Kasumi-1 (cell line): ENCODE results near the gene HSD17B4.
"Not testable (repeated sequence)": the region's sequence is repeated elsewhere in the genome, so short reads cannot be mapped to it uniquely, and the experiment has no call there.

Experiments used
- DNase-seq, 2 experiments: peaks; one replicate each; lab custom pipeline; 2025; lab: John Stamatoyannopoulos, UW

The HSD17B4 gene

GRCh38 chr5:119478781-119479180 is 26.5 kb downstream of the HSD17B4 start:
- DNase-seq, result no peak

- DNase-seq, result not testable (repeated sequence)
Observed at GRCh38 chr5:119480629-119481028, 28.3 kb downstream of the HSD17B4 start.

DNA sequence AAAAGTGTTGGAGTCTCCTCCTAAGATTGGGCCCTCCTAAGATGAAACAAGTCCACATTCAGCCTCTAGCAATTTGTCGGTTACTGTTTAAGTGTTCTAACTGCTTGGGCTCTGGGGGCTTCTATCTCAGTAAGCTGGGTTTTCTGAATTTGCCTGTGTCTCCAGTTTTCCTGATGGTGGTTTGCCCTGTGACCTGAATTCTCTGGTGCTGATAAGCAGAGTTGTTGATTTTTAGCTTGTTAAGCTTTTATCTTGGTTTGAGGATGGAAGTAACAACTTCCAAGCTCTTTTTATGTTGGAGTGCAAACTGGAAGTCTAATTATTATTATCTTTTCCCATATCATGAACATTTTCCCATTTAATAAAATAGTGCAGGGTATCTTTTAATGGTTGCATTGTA is 30.9 kb downstream of the HSD17B4 start:
- DNase-seq, result no peak

DNA sequence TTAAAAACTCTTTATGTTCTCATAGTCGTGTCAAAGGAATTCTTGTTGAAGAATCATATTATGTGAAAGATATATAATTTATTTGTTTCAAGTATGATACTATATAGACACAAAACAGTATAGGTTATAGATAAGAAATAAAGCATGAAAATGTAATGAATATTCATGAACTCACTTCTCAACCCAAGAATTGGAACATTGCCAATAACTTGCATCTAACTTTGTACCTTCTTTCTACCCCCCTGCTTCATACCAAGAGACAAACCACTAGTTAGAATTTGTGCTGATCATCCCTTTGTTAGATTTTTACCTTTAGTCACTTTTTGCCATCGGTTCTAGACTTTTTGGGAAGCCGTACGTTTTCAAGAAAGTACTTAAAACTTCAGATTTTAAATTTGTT is 32.6 kb downstream of the HSD17B4 start:
- DNase-seq, result no peak

- no peak for DNase-seq
Observed at GRCh38 chr5:119501671-119502179, 49.4 kb downstream of the HSD17B4 start.

GRCh38 chr5:119503939-119504338 is 51.6 kb downstream of the HSD17B4 start:
- not testable (repeated sequence) for DNase-seq

- peak in 1 of 2 experiments; percentile 3 for DNase-seq
Observed at GRCh38 chr5:119512277-119512676, 60.0 kb downstream of the HSD17B4 start.

DNA sequence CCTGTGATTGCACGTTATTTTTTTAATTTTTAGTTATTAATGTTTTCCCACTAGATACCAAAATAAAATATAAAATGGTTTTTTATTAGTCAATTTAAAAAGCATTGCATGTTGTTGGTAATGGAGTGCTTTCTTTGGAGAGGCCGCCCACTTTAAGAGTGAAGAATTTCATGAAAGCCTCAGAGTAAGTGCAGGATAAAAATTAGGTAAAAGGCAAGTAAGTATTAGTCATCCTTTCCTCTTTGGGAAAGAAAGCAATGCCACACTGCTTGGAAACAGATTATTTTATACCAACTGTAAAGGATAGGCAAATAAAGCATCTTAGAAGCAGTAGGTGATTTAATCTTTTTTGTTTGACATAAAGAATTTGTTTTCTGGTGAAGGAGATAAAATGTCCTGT is 62.9 kb downstream of the HSD17B4 start:
- no peak for DNase-seq

GRCh38 chr5:119517115-119517514 is 64.8 kb downstream of the HSD17B4 start:
- not testable (repeated sequence) for DNase-seq

GRCh38 chr5:119521232-119521631 is 68.9 kb downstream of the HSD17B4 start:
- no peak for DNase-seq

DNA sequence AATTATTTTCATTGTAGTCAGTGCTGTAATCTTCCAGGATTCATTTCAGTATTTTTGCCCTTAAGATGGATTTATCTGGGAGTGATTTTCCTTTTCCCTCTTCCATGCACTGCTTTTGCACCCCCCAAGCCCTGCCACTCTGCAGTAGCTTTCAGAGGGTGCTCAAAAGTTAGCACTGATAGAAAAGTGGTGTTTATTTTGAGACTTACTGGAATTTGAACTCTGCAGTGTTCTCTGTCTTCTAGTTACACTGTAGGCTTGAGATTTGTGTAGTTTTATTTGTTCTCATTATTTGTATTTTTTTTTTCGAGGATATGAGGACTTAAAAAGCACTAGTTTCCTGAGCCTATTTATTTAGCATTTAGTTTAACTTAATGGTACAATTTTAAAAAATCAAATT is 70.5 kb downstream of the HSD17B4 start:
- no peak for DNase-seq

DNA sequence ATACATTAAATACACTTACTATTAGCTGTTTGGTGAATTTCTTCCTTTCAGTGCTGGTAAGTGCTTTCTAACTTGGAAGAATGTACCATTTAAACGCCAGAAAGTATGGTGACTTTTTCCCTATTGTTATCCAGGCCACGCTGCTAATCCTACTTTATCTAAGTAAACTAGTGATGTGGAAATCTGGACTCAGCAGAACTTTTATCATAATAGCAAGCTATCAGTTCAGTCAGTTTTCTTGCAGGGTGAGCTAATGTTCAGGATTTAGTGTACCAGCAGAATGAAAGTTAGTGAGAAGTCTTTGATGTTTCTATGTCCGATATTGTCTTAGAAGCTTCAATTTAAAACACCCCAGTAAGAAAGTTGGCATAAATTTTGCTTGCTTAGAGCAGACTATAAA is 72.2 kb downstream of the HSD17B4 start:
- DNase-seq, result no peak

GRCh38 chr5:119527351-119527750 is 75.1 kb downstream of the HSD17B4 start:
- no peak for DNase-seq

DNA sequence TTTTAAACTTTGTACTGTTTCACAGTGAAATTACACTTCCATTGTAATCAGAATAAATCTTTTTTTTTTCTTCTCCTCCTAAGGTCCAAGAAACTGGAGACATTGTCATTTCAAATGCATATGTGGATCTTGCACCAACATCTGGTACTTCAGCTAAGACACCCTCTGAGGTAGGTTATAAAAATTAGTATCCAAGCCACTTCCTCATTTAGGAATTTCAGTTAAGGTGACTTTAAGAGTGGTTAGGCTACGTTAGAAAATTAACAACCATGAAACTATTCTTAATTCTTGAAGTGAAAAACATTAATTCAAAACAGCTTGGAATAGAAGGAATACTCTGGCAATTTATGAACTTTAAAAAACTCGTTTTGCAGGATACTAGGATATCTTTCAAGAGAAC is 77.5 kb downstream of the HSD17B4 start:
- DNase-seq, result no peak

GRCh38 chr5:119532637-119533036 is 80.3 kb downstream of the HSD17B4 start:
- no peak for DNase-seq

GRCh38 chr5:119537704-119538103 is 85.4 kb downstream of the HSD17B4 start:
- DNase-seq, result no peak

- no peak for DNase-seq
Observed at GRCh38 chr5:119541716-119542115, 89.4 kb downstream of the HSD17B4 start.

- DNase-seq, result no peak
Observed at GRCh38 chr5:119551819-119552218, 99.5 kb downstream of the HSD17B4 start.

DNA sequence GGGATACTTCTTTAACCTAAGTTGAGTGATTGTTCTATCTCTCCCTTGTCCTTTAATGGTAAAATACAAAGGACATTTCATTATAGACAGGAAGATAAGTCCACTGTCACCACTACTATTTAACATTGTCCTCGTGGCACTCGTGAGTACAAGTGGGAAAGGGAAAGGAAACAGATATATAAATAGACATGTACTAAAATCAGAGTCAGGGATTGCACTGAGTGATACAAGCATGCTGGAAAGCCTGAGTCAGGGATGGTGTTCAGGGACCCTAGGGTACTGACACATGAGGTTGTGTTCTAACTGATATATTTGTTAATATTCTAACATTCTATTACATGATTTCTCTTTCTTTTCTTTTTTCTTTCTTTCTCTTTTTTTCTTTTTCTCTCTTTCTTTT is 102.3 kb downstream of the HSD17B4 start:
- DNase-seq, result no peak

- no peak for DNase-seq
Observed at GRCh38 chr5:119570910-119571309, 118.6 kb downstream of the HSD17B4 start.

GRCh38 chr5:119578937-119579336 is 126.6 kb downstream of the HSD17B4 start:
- peak; percentile 67 to 77 for DNase-seq

- no peak for DNase-seq
Observed at GRCh38 chr5:119582987-119583386, 130.7 kb downstream of the HSD17B4 start.

GRCh38 chr5:119583684-119584083 is 131.4 kb downstream of the HSD17B4 start:
- no peak for DNase-seq
